Fibroblast of pulmonary artery (primary cell): ENCODE measurements around the gene RSRP1.
"Not testable (repeated sequence)": the region's sequence is repeated elsewhere in the genome, so short reads cannot be mapped to it uniquely, and the experiment has no call there.

ENCODE experiments used
- DNase-seq: peaks from one replicate; pipeline ENCODE4 v3.0.0-alpha.2; 2010; ENCODE audit warnings: low read depth
- H3K4me3 ChIP-seq: replicated peaks from 2 replicates; pipeline ENCODE4 v1.5.1; 2011; ENCODE audit warnings: low read depth, mild to moderate bottlenecking, control low read depth, low read length, moderate library complexity
- TF ChIP-seq, protein P1 (sequence below): IDR thresholded peaks from 2 replicates; pipeline ENCODE4 v1.5.1; 2011; ENCODE audit warnings: mild to moderate bottlenecking, control low read depth, low read length, inconsistent platforms; ENCODE audit errors: missing control alignments

The RSRP1 gene

GRCh38 chr1:25266554-25267287 lies 19.5 kb upstream of the RSRP1 start:
- not testable (repeated sequence) for H3K4me3 ChIP-seq, DNase-seq

DNA sequence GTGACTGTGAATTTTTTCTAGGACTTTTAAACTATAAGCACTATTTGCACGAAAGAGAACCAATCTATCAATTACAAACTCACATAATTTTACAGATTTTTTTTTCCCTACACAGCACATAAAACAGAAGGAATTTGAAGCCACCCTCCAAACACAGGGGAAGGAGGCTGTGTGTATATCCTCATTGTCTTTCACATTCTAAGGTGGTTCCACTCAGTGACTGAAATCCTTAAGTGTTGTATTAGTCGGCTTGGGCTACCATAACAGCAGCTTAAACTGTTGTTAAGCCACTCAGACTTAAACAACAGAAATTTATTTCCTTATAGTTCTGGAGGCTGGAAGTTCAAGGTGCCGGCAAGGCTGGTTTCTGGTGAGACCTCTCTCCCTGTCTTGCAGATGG lies 13.1 kb upstream of the RSRP1 start:
- H3K4me3 ChIP-seq: not testable (repeated sequence)

DNA sequence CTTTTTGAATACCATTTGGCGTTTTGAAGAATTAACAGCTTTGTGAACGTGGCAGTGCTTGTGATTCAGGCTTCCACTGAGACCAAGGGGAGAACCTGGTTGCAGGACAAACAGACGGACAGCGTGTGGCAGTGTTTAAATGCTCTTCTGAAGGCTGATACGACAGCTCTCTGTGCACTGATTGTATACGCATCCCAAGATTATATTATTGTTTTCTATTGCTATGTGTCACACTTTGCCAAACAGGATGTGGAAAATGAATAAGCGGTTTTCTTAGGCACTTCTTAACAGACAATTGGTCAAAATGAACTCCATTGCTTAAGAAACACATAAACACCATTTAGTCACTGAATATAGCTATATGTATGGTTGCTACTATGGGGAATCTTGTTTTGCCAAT lies 12.6 kb upstream of the RSRP1 start:
- peak; percentile 69 for DNase-seq
- TF ChIP-seq, protein P1, sequence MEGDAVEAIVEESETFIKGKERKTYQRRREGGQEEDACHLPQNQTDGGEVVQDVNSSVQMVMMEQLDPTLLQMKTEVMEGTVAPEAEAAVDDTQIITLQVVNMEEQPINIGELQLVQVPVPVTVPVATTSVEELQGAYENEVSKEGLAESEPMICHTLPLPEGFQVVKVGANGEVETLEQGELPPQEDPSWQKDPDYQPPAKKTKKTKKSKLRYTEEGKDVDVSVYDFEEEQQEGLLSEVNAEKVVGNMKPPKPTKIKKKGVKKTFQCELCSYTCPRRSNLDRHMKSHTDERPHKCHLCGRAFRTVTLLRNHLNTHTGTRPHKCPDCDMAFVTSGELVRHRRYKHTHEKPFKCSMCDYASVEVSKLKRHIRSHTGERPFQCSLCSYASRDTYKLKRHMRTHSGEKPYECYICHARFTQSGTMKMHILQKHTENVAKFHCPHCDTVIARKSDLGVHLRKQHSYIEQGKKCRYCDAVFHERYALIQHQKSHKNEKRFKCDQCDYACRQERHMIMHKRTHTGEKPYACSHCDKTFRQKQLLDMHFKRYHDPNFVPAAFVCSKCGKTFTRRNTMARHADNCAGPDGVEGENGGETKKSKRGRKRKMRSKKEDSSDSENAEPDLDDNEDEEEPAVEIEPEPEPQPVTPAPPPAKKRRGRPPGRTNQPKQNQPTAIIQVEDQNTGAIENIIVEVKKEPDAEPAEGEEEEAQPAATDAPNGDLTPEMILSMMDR: peak; percentile 25

More for the DNA sequence above, 13.1 kb upstream of the RSRP1 start:
- not testable (repeated sequence) for DNase-seq

GRCh38 chr1:25257196-25257595 lies 9.9 kb upstream of the RSRP1 start:
- H3K4me3 ChIP-seq: no peak overlapping the region

More for the DNA sequence above, 12.6 kb upstream of the RSRP1 start:
- not testable (repeated sequence) for H3K4me3 ChIP-seq

DNA sequence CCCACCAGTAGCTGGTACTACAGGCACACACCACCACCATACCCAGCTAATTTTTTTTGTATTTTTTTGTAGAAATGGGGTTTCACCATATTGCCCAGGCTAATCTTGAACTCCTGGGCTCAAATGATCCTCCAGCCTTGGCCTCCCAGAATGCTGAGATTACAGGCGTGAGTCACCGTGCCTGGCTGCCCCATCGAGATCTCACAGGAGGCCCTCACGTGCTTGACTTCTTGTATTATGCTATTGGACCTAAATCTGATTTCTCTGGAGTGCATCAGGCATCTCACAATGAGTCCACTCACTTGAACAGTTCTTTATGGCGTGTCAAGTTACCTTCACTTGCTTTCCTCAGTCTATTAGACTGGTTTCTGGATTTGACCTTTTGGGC lies 9.3 kb upstream of the RSRP1 start:
- no peak for DNase-seq
- TF ChIP-seq, protein P1: no peak
- no peak overlapping the region for H3K4me3 ChIP-seq

More at GRCh38 chr1:25257196-25257595, 9.9 kb upstream of the RSRP1 start:
- TF ChIP-seq, protein P1: no peak
- no peak for DNase-seq

DNA sequence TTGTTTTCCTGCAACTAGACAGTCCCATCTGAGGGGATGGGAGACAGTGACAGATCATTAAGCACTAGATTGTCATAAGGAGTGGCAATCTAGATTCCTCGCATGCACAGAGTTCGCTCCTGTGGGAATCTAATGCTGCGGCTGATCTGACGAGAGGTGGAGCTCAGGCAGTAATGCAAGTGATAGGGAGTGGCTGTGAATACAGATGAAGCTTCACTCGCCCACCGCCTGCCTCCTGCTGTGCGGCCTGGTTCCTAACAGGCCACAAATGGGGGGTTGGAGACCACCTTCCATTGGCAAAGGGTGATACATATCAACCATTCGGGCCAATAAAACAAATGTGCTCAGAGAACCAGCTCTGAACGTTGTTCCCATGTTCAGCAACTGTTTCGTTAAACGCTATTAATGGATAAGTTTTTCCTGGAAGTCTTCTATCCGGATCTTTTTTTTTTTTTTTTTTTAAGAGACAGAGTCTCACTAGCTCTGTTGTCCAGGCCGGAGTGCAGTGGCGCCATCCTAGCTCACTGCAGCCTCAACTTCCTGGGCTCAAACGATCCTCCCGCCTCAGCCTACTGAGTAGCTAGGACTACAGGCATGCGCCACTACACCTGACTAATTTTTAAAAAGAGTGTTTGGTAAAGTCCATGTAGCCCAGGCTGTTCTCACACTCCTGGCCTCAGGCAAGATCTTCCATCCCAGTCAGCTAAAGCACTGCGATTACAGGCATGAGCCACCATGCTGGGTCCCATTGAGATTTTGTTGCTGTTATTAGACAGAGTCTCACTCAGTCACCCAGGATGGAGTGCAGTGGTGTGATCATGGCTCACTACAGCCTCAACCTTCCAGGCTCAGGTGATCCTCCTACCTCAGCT lies 8.7 kb upstream of the RSRP1 start:
- TF ChIP-seq, protein P1: no peak
- DNase-seq: no peak
- no peak overlapping the region for H3K4me3 ChIP-seq

DNA sequence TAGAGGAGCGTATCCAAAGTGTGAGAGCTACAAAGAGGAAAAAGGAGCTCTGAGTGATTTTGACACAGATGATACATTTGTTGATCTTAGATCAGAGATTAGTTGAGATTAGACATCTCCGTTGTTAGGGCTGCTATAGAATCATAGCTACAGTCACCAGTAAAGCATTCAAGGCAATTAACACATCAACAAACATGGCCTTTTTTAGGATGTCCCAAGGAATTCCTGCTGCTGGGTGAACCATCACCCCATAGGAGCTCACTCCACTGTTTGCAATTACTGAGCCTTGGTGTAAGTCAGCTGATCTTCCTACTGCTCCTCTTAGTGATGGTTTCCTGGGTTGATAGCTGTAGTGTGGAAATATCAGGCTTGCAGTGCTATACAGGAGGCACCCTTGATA lies 6.7 kb upstream of the RSRP1 start:
- no peak overlapping the region for H3K4me3 ChIP-seq
- TF ChIP-seq, protein P1: no peak
- DNase-seq: no peak
